Measurements from ENCODE around the gene DPP4. TPM values are rescaled to one million over a fixed set of nuclear protein-coding genes. Genes with fewer than 3 reads are reported as not detected.

The DPP4 gene
- polyA plus RNA-seq, 1 donor (not counting 4 experiments of a cell fraction or from before 2014, with no cell fraction given) = 1.1 TPM

DNA sequence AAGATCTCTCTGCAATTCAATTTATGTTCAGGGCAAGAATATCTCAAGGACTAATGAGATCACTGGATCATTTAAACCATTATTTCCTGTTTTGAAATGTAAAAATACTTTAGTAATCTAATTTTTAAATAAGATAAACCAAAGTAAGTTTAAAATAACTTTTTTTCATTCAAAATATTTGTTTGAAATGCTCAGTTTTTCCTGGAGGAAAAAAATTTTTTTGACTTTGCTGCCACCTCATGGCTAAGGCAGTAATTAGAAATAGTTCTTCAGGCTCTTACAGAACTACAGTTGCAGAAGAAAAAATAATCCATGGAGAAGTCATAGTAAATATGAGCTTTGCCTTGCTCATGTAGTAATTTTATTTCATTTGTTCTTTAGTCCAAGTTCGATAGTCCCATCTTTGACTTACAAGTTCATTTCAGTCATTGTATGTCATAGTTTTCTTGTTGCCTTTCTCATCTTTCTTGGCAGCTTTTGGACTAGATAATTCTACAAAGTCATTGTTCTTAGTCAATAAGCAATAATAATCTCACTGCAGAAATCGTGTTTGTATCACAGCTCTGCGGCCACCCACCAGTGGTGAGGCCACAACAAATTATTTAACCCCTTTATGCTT is 127.4 kb downstream of the DPP4 start:
- TF ChIP-seq, protein P1, sequence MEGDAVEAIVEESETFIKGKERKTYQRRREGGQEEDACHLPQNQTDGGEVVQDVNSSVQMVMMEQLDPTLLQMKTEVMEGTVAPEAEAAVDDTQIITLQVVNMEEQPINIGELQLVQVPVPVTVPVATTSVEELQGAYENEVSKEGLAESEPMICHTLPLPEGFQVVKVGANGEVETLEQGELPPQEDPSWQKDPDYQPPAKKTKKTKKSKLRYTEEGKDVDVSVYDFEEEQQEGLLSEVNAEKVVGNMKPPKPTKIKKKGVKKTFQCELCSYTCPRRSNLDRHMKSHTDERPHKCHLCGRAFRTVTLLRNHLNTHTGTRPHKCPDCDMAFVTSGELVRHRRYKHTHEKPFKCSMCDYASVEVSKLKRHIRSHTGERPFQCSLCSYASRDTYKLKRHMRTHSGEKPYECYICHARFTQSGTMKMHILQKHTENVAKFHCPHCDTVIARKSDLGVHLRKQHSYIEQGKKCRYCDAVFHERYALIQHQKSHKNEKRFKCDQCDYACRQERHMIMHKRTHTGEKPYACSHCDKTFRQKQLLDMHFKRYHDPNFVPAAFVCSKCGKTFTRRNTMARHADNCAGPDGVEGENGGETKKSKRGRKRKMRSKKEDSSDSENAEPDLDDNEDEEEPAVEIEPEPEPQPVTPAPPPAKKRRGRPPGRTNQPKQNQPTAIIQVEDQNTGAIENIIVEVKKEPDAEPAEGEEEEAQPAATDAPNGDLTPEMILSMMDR (optimal IDR thresholded peaks at IDR 0.05 in 1 of 3, IDR thresholded peaks at IDR 0.05 in 1 of 3, conservative IDR thresholded peaks at IDR 0.05 in 1 of 3; ENCODE audit: extremely low read depth in 1 of 3, insufficient read depth in 2 of 3, low read length in 3 of 3) = peak in 2 of 3 experiments; percentile 22 to 39
- no peak for TF ChIP-seq EZH2 (IDR thresholded peaks at IDR 0.05; ENCODE audit: low read length)
- Histone ChIP-seq H4K20me1 (ENCODE audit: control insufficient read depth, extremely low read depth, insufficient read depth, low read length) (no peaks in the 10 kb centered on the region), H3K9ac (ENCODE audit: control insufficient read depth, extremely low read depth, insufficient read depth, low read length) (no peak overlapping the region), H3K27me3 (ENCODE audit: control insufficient read depth, extremely low read depth, insufficient read depth, low read length) (no peaks in the 10 kb centered on the region), H3K27ac (ENCODE audit: control insufficient read depth, insufficient read depth, low read length) (no peak overlapping the region), H3K9me1 (ENCODE audit: control insufficient read depth, extremely low read depth, insufficient read depth, low read length) (no peaks in the 10 kb centered on the region), H3K4me1 (ENCODE audit: control insufficient read depth, extremely low read depth, insufficient read depth, low read length) (no peaks in the 10 kb centered on the region), H3K36me3 (ENCODE audit: control insufficient read depth in 2 of 2, extremely low read depth in 1 of 2, insufficient read depth in 2 of 2, low read length in 2 of 2) (no peaks in the 10 kb centered on the region), H3K79me2 (ENCODE audit: control insufficient read depth, insufficient read depth, low read length) (no peaks in the 10 kb centered on the region), H2AFZ (ENCODE audit: control insufficient read depth, low read length) (no peak overlapping the region), H3K9me3 (ENCODE audit: control insufficient read depth, low read depth, low read length) (no peaks in the 10 kb centered on the region), H3K4me2 (ENCODE audit: control insufficient read depth, extremely low read depth, insufficient read depth, low read depth, low read length) (no peak overlapping the region), H3K4me3 (ENCODE audit: control insufficient read depth in 2 of 3, extremely low read depth in 1 of 3, insufficient read depth in 2 of 3, low read depth in 1 of 3, low read length in 3 of 3) (no peak overlapping the region)
- no peak for DNase-seq (ENCODE audit: low read depth, low spot score)
- no peak for FAIRE-seq
- dilution Hi-C loops (cut with MboI; ENCODE audit: extremely low pct_ligation_motif_present, low sequenced_read_pairs) = loop anchor here (25.0 kb wide), 1 partner anchor 509 kb away; no protein-coding TSS in a partner anchor

DNA sequence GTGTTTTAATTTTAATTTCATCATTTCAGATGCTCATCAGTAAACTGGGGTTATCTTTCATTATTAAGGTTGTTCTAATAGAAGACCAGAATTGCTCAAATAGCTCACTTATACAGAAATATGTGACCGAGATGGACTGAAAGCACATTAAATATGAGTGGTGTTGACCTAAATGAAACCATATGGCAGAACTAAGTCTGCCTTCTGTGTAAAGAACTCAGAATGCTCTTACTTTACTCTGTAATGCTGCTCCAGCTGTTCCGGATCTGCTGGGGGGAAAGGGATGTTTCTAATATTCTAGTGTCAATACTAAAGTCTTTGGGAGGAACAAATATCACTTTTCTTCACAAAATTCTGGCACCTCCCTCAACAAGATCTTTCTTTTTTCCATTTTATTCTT is 131.0 kb downstream of the DPP4 start:
- H3K79me2 ChIP-seq (ENCODE audit: control insufficient read depth, insufficient read depth, low read length) = no peaks in the 10 kb centered on the region
- DNase-seq (ENCODE audit: low read depth, low spot score) = no peak
- H3K9ac ChIP-seq (ENCODE audit: control insufficient read depth, extremely low read depth, insufficient read depth, low read length) = no peak overlapping the region
- no peak overlapping the region for H3K4me3 ChIP-seq (ENCODE audit: control insufficient read depth in 2 of 3, extremely low read depth in 1 of 3, insufficient read depth in 2 of 3, low read depth in 1 of 3, low read length in 3 of 3)
- no peak for TF ChIP-seq EZH2 (IDR thresholded peaks at IDR 0.05; ENCODE audit: low read length)
- TF ChIP-seq, protein P1 (optimal IDR thresholded peaks at IDR 0.05 in 1 of 3, IDR thresholded peaks at IDR 0.05 in 1 of 3, conservative IDR thresholded peaks at IDR 0.05 in 1 of 3; ENCODE audit: extremely low read depth in 1 of 3, insufficient read depth in 2 of 3, low read length in 3 of 3) = no peak
- H3K27me3 ChIP-seq (ENCODE audit: control insufficient read depth, extremely low read depth, insufficient read depth, low read length) = peaks cover 6% of the 10 kb centered on the region
- no peaks in the 10 kb centered on the region for H3K9me3 ChIP-seq (ENCODE audit: control insufficient read depth, low read depth, low read length)
- FAIRE-seq = no peak
- dilution Hi-C loops (cut with MboI; ENCODE audit: extremely low pct_ligation_motif_present, low sequenced_read_pairs) = loop anchor here (25.0 kb wide), 1 partner anchor 506 kb away; no protein-coding TSS in a partner anchor
- no peak overlapping the region for H2AFZ ChIP-seq (ENCODE audit: control insufficient read depth, low read length)
- H3K27ac ChIP-seq (ENCODE audit: control insufficient read depth, insufficient read depth, low read length) = no peak overlapping the region
- no peaks in the 10 kb centered on the region for H3K4me1 ChIP-seq (ENCODE audit: control insufficient read depth, extremely low read depth, insufficient read depth, low read length)
- H4K20me1 ChIP-seq (ENCODE audit: control insufficient read depth, extremely low read depth, insufficient read depth, low read length) = no peaks in the 10 kb centered on the region
- H3K4me2 ChIP-seq (ENCODE audit: control insufficient read depth, extremely low read depth, insufficient read depth, low read depth, low read length) = no peak overlapping the region
- no peaks in the 10 kb centered on the region for H3K36me3 ChIP-seq (ENCODE audit: control insufficient read depth in 2 of 2, extremely low read depth in 1 of 2, insufficient read depth in 2 of 2, low read length in 2 of 2)
- H3K9me1 ChIP-seq (ENCODE audit: control insufficient read depth, extremely low read depth, insufficient read depth, low read length) = no peaks in the 10 kb centered on the region

Small RNA genes lying within 50 kb of the gene (small RNA-seq; reads per million reads assigned to genes)
- 0 reads per million in 3 experiments for gene TIMM8AP1 (ENCODE audit: insufficient read length in 3 of 3, low read depth in 3 of 3, low replicate concordance in 1 of 3)

Other genes starting within 250 kb of the DPP4 start
- gene GCG, start 78.0 kb upstream of the DPP4 start, polyA plus RNA-seq = not detected in 3 replicates
- 8.5 to 20.9 TPM (median 12.8 TPM) in 3 replicates for gene FAP, start 169.2 kb upstream of the DPP4 start, polyA plus RNA-seq
- gene IFIH1, start 244.5 kb upstream of the DPP4 start, polyA plus RNA-seq = 10.0 to 18.5 TPM (median 17.7 TPM) in 3 replicates

All from keratinocyte (primary cell).